Effector memory CD4-positive, alpha-beta T cell (primary cell): ENCODE data around the gene ICE2.

ENCODE experiments used
- DNase-seq, 3 donors: peaks; one replicate each; pipeline ENCODE4 v3.0.0-alpha.2; 2020
- H3K27ac ChIP-seq: 2 replicates; pipeline ENCODE4 v1.7.0; 2013; ENCODE audit warnings: mild to moderate bottlenecking, low read length, moderate library complexity; ENCODE audit not compliant: insufficient read depth, poor library complexity, severe bottlenecking
- H3K27me3 ChIP-seq: replicated peaks from 2 replicates; pipeline ENCODE4 v1.7.0; 2013; ENCODE audit warnings: mild to moderate bottlenecking, low read length; ENCODE audit not compliant: insufficient read depth, control insufficient read depth, poor library complexity, severe bottlenecking
- H3K36me3 ChIP-seq: 2 replicates; pipeline ENCODE4 v1.7.0; 2013; ENCODE audit warnings: mild to moderate bottlenecking, low read length, moderate library complexity; ENCODE audit not compliant: control insufficient read depth, insufficient read depth
- H3K4me1 ChIP-seq: 2 replicates; pipeline ENCODE4 v1.7.0; 2013; ENCODE audit warnings: low read length, mild to moderate bottlenecking; ENCODE audit not compliant: control insufficient read depth, insufficient read depth, poor library complexity, severe bottlenecking
- H3K4me3 ChIP-seq: 2 replicates; pipeline ENCODE4 v1.7.0; 2013; ENCODE audit warnings: low read length, low read depth, mild to moderate bottlenecking; ENCODE audit not compliant: insufficient read depth, poor library complexity, severe bottlenecking
- H3K9me3 ChIP-seq: 2 replicates; pipeline ENCODE4 v1.7.0; 2013; ENCODE audit warnings: mild to moderate bottlenecking, low read length, moderate library complexity; ENCODE audit not compliant: control insufficient read depth

ICE2 gene

DNA sequence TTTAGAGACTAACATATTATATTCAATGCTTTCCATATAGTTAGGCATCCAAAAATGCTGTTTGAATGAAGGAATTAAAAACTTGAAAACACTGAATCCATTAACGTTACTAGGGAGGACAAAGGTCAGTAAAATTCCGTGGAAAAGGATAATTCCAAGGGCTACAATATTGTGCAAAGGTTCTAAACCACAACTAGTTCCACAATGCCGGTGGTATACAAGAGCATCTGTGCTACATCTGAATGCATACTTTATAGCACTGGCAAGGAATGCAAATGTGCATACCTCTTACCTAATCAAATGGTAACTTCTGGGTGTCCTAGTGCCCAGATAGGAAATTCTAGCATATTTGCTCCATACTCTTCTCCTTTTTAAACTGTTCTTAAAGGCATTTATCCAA lies 2.2 kb downstream of the ICE2 start:
- DNase-seq: no peak
- Histone ChIP-seq H3K4me3 (no peak overlapping the region), H3K27me3 (no peaks in the 10 kb centered on the region), H3K9me3 (no peaks in the 10 kb centered on the region), H3K27ac (no peak overlapping the region), H3K36me3 (peaks cover 21% of the 10 kb centered on the region), H3K4me1 (peaks cover 26% of the 10 kb centered on the region)

DNA sequence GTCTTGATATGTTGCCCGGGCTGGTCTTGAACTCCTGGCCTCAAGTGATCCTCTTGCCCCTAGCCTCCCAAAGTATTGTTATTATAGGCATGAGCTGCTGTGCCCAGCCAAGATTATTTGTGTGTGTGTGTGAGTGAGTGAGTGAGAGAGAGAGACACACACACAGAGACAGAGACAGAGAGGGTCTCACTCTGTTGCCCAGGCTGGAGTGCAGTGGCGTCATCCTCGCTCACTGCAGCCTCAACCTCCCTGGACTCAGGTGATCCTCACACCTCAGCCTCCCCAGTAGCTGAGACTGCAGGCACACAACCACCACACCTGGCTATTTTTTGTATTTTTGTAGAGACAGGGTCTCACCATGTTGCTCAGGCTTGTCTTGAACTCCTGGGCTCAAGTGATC lies 5.8 kb downstream of the ICE2 start:
- peaks cover 13% of the 10 kb centered on the region for H3K4me1 ChIP-seq
- H3K27ac ChIP-seq: no peak overlapping the region
- H3K27me3 ChIP-seq: no peaks in the 10 kb centered on the region
- H3K9me3 ChIP-seq: no peaks in the 10 kb centered on the region
- peaks cover 32% of the 10 kb centered on the region for H3K36me3 ChIP-seq
- DNase-seq: no peak
- H3K4me3 ChIP-seq: no peak overlapping the region

DNA sequence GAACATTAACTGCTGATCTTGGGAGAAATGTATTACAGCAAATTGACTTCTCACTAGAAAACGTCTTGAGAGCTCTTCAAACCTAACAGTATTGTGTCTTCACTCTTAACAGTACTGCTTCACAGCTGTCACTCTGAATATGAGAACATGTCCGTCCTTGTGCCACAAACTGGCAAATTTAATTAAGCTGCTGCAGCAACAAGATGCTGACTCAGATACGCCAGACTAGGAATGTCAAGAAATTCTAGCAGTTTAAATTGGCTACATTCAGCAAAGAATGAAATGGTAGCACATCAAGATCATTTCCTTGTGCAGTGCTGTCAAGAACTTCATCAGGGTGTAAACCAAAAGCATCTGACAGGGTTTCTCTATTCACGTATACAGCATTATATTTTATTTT lies 7.6 kb downstream of the ICE2 start:
- H3K27me3 ChIP-seq: no peaks in the 10 kb centered on the region
- no peak overlapping the region for H3K4me3 ChIP-seq
- H3K4me1 ChIP-seq: peaks cover 3% of the 10 kb centered on the region
- DNase-seq: no peak
- H3K27ac ChIP-seq: no peak overlapping the region
- peaks cover 42% of the 10 kb centered on the region for H3K36me3 ChIP-seq
- no peaks in the 10 kb centered on the region for H3K9me3 ChIP-seq

DNA sequence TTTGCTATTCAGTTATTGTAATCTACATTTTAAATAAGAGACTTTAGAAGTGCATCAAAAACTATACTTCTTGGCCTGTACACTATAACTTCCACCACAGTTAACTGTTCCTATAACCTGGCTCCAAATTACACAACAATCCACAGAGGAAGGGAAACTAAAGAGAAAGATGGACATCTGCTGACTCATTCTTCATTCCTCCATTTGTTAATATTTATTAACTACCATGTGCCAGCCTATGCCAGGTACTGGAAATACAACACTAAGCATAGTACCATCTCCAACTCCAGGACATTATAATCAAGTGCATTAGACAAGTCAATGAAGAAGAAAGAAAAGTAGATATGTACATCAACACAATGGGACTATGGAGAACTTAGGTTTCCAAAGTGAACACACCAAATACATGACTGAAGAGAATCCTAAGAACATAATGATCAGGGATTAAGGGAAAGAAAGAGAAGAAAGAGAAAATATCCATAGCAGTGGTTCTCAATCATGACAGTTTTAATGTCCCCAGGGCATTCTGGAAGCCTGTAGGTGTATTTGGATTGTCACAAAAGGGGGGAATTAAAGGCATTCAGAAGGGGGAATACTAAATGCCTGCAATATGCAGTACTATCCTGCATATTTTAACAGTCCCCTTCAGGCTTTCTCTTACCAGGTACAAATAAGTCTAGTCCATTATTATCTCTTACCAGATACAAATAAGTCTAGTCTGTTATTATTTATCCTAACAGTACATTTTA lies 8.9 kb downstream of the ICE2 start:
- Histone ChIP-seq H3K27me3 (no peaks in the 10 kb centered on the region), H3K4me3 (no peak overlapping the region), H3K36me3 (peaks cover 44% of the 10 kb centered on the region), H3K4me1 (peaks cover 3% of the 10 kb centered on the region), H3K9me3 (no peaks in the 10 kb centered on the region), H3K27ac (no peak overlapping the region)
- DNase-seq: no peak

DNA sequence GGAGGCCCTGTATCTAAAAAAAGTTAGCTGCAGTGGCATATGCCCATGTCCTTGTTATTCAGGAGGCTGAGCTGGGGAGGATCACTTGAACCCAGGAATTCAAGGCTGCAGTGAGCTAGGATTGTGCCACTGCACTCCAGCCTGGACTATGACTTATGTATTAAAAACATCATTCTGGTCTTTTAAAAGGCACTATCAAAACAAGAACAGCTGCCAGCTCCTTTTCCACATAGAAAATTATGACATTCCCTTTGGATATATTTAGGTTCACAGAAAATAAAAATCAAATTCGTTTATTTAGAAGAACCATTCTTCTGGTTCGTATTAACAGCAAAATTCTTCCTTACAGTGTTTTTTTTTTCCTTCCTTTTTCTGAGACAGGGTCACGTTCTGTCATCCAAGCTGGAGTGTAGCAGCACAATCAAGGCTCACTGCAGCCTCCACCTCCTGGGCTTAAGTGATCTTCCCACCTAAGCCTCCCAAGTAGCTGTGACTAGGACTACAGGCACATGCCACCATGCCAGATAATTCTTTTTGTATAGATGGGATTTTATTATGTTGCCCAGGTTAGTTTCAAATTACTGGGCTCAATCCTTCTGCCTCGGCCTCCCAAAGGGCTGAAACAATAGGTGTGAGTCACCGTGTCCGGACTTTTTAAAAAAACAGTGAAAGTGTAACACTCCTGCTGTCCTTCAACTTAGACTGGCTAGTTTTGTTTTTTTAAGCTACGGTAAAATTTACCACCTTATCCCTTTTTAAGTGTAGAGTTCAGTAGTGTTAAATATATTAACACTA lies 13.9 kb downstream of the ICE2 start:
- no peaks in the 10 kb centered on the region for H3K27me3 ChIP-seq
- DNase-seq: no peak
- H3K4me3 ChIP-seq: no peak overlapping the region
- H3K27ac ChIP-seq: no peak overlapping the region
- H3K9me3 ChIP-seq: no peaks in the 10 kb centered on the region
- H3K4me1 ChIP-seq: no peaks in the 10 kb centered on the region
- peaks cover 34% of the 10 kb centered on the region for H3K36me3 ChIP-seq

DNA sequence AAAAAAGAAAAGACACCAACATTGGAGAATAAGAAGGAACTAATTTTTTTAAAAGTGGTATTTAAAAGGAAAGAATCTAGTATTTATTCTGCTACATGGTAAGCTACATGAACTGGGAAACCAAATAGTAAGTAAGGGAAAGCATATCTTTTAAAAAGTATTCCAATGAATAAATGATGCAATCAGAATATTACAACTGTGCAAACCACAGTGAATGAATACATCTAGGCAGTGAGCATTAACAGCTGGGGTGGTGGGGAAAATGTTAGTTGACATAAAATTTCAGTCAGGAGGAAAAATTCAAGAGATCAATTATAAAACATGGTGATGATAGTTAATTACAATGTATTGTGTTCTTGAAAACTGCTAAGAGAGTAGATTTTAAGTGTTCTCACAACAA lies 16.9 kb downstream of the ICE2 start:
- no peaks in the 10 kb centered on the region for H3K4me1 ChIP-seq
- no peaks in the 10 kb centered on the region for H3K9me3 ChIP-seq
- DNase-seq: no peak
- no peaks in the 10 kb centered on the region for H3K27me3 ChIP-seq
- peaks cover 16% of the 10 kb centered on the region for H3K36me3 ChIP-seq
- H3K4me3 ChIP-seq: no peak overlapping the region
- no peak overlapping the region for H3K27ac ChIP-seq

DNA sequence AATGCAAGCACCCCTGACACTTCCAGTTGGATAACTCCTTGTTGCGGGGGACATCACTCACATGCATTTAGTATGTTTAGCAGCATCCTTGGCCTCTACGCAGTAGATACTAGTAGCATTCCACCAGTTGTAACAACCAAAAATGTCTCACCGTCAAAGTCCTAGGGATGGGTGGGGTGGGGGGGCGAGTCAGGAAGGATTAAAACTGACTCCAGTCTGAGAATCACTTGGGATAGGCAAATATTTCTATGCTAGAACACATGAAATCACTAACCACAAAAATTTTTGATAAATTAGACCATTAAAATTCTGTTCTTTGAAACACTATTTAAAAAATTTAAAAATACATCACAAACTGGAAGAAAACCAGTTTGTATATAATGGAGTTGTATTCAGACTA lies 18.0 kb downstream of the ICE2 start:
- H3K36me3 ChIP-seq: peaks cover 13% of the 10 kb centered on the region
- no peaks in the 10 kb centered on the region for H3K4me1 ChIP-seq
- no peak for DNase-seq
- H3K27me3 ChIP-seq: no peaks in the 10 kb centered on the region
- H3K9me3 ChIP-seq: no peaks in the 10 kb centered on the region
- no peak overlapping the region for H3K27ac ChIP-seq
- no peak overlapping the region for H3K4me3 ChIP-seq

DNA sequence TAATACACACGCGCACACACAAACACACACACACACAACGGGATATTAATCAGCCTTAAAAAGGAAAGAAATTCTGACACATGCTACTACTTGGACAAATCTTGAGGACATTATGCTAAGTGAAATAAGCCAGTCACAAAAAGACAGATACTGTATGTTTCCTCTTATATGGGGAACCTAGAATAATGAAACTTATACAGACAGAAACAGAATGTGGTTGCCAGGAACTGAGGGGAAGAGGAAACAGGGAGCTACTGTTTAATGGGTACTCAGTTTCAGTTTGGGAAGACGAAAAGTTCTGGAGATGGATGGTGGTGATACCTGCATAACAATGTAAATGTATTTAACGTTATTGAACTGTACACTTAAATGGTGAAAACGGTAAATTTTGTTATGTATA lies 20.2 kb downstream of the ICE2 start:
- DNase-seq: no peak
- Histone ChIP-seq H3K4me1 (no peaks in the 10 kb centered on the region), H3K27ac (no peak overlapping the region), H3K27me3 (no peaks in the 10 kb centered on the region), H3K36me3 (peaks cover 18% of the 10 kb centered on the region), H3K4me3 (no peak overlapping the region), H3K9me3 (no peaks in the 10 kb centered on the region)

DNA sequence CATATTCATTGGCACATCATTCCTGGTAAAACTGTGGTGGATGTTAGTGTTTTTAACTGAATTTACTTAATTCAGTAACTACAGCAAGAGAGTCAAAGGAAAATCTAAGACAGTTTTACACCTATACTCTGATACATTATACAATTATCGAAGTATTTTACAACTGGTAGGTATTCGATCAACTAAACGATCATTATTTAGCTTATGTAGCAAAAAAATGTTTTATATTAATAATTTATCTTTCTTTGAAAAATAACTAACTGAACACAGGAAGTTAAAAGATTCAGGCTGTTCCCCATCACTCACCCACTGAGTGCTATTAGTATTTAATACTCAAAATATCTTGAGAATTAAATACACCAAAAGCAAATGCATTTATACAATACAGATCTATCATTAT lies 21.0 kb downstream of the ICE2 start:
- H3K9me3 ChIP-seq: no peaks in the 10 kb centered on the region
- no peak overlapping the region for H3K27ac ChIP-seq
- DNase-seq: no peak
- H3K27me3 ChIP-seq: no peaks in the 10 kb centered on the region
- H3K36me3 ChIP-seq: peaks cover 18% of the 10 kb centered on the region
- H3K4me1 ChIP-seq: no peaks in the 10 kb centered on the region
- no peak overlapping the region for H3K4me3 ChIP-seq

DNA sequence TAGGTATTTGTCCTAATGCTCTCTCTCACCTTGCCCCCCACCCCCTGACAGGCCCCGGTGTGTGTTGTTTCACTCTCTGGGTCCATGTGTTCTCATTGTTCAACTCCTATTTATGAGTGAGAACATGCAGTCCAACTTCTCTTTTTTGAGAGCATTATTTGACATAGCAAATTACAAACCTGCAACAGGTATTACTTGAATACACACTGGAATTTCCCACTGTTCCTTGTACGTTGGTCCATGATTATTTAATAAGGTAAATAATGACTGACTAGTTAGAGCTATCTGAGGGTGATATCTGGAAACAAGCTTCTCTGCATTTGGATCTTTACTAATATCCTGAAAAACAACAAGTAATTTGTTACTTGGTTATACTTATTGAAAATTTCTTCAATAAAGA lies 24.1 kb downstream of the ICE2 start:
- no peaks in the 10 kb centered on the region for H3K27me3 ChIP-seq
- H3K36me3 ChIP-seq: peaks cover 21% of the 10 kb centered on the region
- DNase-seq: no peak
- no peak overlapping the region for H3K27ac ChIP-seq
- H3K4me3 ChIP-seq: no peak overlapping the region
- H3K4me1 ChIP-seq: no peaks in the 10 kb centered on the region
- no peaks in the 10 kb centered on the region for H3K9me3 ChIP-seq
